ENCODE results near the gene CRYBA2. TPM values are rescaled to one million over a fixed set of nuclear protein-coding genes. Genes with fewer than 3 reads are reported as not detected.

Gene CRYBA2
- total and polyA plus RNA-seq, 2 of the 8 experiments (the other 6 are each of a cell fraction or from before 2014, with no cell fraction given), result not detected

- TF ChIP-seq, protein P1, sequence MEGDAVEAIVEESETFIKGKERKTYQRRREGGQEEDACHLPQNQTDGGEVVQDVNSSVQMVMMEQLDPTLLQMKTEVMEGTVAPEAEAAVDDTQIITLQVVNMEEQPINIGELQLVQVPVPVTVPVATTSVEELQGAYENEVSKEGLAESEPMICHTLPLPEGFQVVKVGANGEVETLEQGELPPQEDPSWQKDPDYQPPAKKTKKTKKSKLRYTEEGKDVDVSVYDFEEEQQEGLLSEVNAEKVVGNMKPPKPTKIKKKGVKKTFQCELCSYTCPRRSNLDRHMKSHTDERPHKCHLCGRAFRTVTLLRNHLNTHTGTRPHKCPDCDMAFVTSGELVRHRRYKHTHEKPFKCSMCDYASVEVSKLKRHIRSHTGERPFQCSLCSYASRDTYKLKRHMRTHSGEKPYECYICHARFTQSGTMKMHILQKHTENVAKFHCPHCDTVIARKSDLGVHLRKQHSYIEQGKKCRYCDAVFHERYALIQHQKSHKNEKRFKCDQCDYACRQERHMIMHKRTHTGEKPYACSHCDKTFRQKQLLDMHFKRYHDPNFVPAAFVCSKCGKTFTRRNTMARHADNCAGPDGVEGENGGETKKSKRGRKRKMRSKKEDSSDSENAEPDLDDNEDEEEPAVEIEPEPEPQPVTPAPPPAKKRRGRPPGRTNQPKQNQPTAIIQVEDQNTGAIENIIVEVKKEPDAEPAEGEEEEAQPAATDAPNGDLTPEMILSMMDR (IDR thresholded peaks at IDR 0.05; ENCODE audit: control extremely low read depth in 1 of 3, insufficient read depth in 1 of 3, low read depth in 1 of 3, low read length in 3 of 3), result no peak
- TF ChIP-seq TCF12 (IDR thresholded peaks at IDR 0.05; ENCODE audit: low read depth, low read length) (no peak), KDM4A (IDR thresholded peaks at IDR 0.05; ENCODE audit: low read depth, low read length, severe bottlenecking) (no peak), JUN (IDR thresholded peaks at IDR 0.05; ENCODE audit: low read depth, low read length) (no peak), GTF2F1 (IDR thresholded peaks at IDR 0.05; ENCODE audit: borderline replicate concordance, low read depth, low read length) (no peak), CHD2 (IDR thresholded peaks at IDR 0.05; ENCODE audit: low read length) (no peak), POU5F1 (IDR thresholded peaks at IDR 0.05; ENCODE audit: low read depth, low read length) (no peak), KDM5A (IDR thresholded peaks at IDR 0.05; ENCODE audit: low read length) (no peak), KDM1A (IDR thresholded peaks at IDR 0.05; ENCODE audit: borderline replicate concordance, low read length) (no peak), TEAD4 (IDR thresholded peaks at IDR 0.05; ENCODE audit: low read depth, low read length) (no peak)
These were observed 16.1 kb upstream of the CRYBA2 start (continued) for GRCh38 chr2:219009294-219009693.
